WTC11 (cell line): ENCODE measurements around the gene NPY. TPM values are rescaled to one million over a fixed set of nuclear protein-coding genes. Genes with fewer than 3 reads are reported as not detected.

Experiments used
- ATAC-seq: fragments of 200-7000 bp; cut with Tn5 transposase; 2 replicates; pipeline ENCODE4 v1.10.0; 2021; ENCODE audit warnings: mild to moderate bottlenecking, moderate library complexity
- CTCF ChIA-PET: fragments of 300-600 bp; sonication (Branson Sonifier 250); formaldehyde crosslinking; loops from one replicate; lab custom pipeline; 2021; ENCODE audit warnings: antibody characterized with exemption; lab: Charles Lee
- POLR2A ChIA-PET: fragments of 350-600 bp; sonication (Branson Sonifier 250); formaldehyde crosslinking; loops from one replicate; lab custom pipeline; 2021; ENCODE audit warnings: antibody characterized with exemption; lab: Charles Lee
- DNase-seq: peaks from one replicate; pipeline ENCODE4 v3.0.0; 2021; ENCODE audit warnings: low spot score
- H3K27ac Mint-ChIP-seq: 2 replicates; pipeline ENCODE4 v1.8.0; 2021; ENCODE audit warnings: mixed read lengths
- H3K27me3 Mint-ChIP-seq: 2 replicates; pipeline ENCODE4 v1.8.0; 2021; ENCODE audit warnings: low read depth, mild to moderate bottlenecking, moderate library complexity, mixed read lengths
- H3K36me3 Mint-ChIP-seq: 2 replicates; pipeline ENCODE4 v1.8.0; 2021; ENCODE audit warnings: mixed read lengths
- H3K4me1 Mint-ChIP-seq: 2 replicates; pipeline ENCODE4 v1.8.0; 2022; ENCODE audit warnings: mixed read lengths
- H3K4me3 Mint-ChIP-seq: 2 replicates; pipeline ENCODE4 v1.8.0; 2021; ENCODE audit warnings: mild to moderate bottlenecking, moderate library complexity, mixed read lengths
- H3K9me3 Mint-ChIP-seq: 2 replicates; pipeline ENCODE4 v1.8.0; 2021; ENCODE audit warnings: mixed read lengths
- ATF6 ChIP-seq: sonication (generic); formaldehyde crosslinking; IDR thresholded peaks from 2 replicates; pipeline ENCODE4 v1.8.1; 2023; ENCODE audit warnings: mild to moderate bottlenecking, missing genetic modification reagents
- CTCF ChIP-seq: fragments of 200-600 bp; IDR thresholded peaks from 2 replicates; pipeline ENCODE4 v1.8.0; 2022; ENCODE audit warnings: antibody characterized with exemption
- ESRRA ChIP-seq: sonication (generic); formaldehyde crosslinking; IDR thresholded peaks from 2 replicates; pipeline ENCODE4 v1.8.1; 2022; ENCODE audit warnings: mild to moderate bottlenecking, missing genetic modification reagents, borderline replicate concordance
- JAZF1 ChIP-seq: fragments of 250-450 bp; sonication (Bioruptor Pico); IDR thresholded peaks from 2 replicates; pipeline ENCODE4 v1.9.0; 2021; ENCODE audit warnings: moderate library complexity, mild to moderate bottlenecking, inconsistent platforms
- KAT7 ChIP-seq: sonication (generic); formaldehyde crosslinking; IDR thresholded peaks from 2 replicates; pipeline ENCODE4 v1.8.1; 2023; ENCODE audit warnings: missing genetic modification reagents, mild to moderate bottlenecking, borderline replicate concordance
- MYBL2 ChIP-seq: sonication (generic); formaldehyde crosslinking; IDR thresholded peaks from 2 replicates; pipeline ENCODE4 v1.8.1; 2023; ENCODE audit warnings: mild to moderate bottlenecking, moderate library complexity, missing genetic modification reagents
- NFYB ChIP-seq: sonication (generic); formaldehyde crosslinking; conservative IDR thresholded peaks from 2 replicates; pipeline ENCODE4 v1.8.0; 2022; ENCODE audit warnings: low read depth, missing genetic modification reagents
- NR2C2 ChIP-seq: sonication (generic); formaldehyde crosslinking; IDR thresholded peaks from 2 replicates; pipeline ENCODE4 v1.8.0; 2022; ENCODE audit warnings: mild to moderate bottlenecking, missing genetic modification reagents
- RORB ChIP-seq: fragments of 250-450 bp; sonication (Bioruptor Pico); IDR thresholded peaks from 2 replicates; pipeline ENCODE4 v1.9.0; 2021; ENCODE audit warnings: mild to moderate bottlenecking
- SP1 ChIP-seq: sonication (generic); formaldehyde crosslinking; conservative IDR thresholded peaks from 2 replicates; pipeline ENCODE4 v1.8.1; 2022; ENCODE audit warnings: missing genetic modification reagents
- ZBTB21 ChIP-seq: sonication (generic); formaldehyde crosslinking; IDR thresholded peaks from 2 replicates; pipeline ENCODE4 v1.8.1; 2023; ENCODE audit warnings: mild to moderate bottlenecking, missing genetic modification reagents, borderline replicate concordance
- ZNF263 ChIP-seq: sonication (generic); formaldehyde crosslinking; IDR thresholded peaks from 2 replicates; pipeline ENCODE4 v1.8.1; 2022; ENCODE audit warnings: low read depth, mild to moderate bottlenecking, moderate library complexity, missing genetic modification reagents
- ZNF281 ChIP-seq: sonication (generic); formaldehyde crosslinking; IDR thresholded peaks from 2 replicates; pipeline ENCODE4 v1.8.0; 2023; ENCODE audit warnings: mild to moderate bottlenecking, missing genetic modification reagents
- ZNF317 ChIP-seq: sonication (generic); formaldehyde crosslinking; IDR thresholded peaks from 2 replicates; pipeline ENCODE4 v1.8.1; 2023; ENCODE audit warnings: low read depth, mild to moderate bottlenecking, moderate library complexity, missing genetic modification reagents, borderline replicate concordance
- ZNF512 ChIP-seq: sonication (generic); formaldehyde crosslinking; IDR thresholded peaks from 2 replicates; pipeline ENCODE4 v1.8.1; 2022; ENCODE audit warnings: missing genetic modification reagents, borderline replicate concordance
- ZNF532 ChIP-seq: fragments of 250-450 bp; sonication (Bioruptor Pico); IDR thresholded peaks from 2 replicates; pipeline ENCODE4 v1.9.0; 2021; ENCODE audit warnings: mild to moderate bottlenecking, borderline replicate concordance
- ZSCAN18 ChIP-seq: fragments of 250-450 bp; sonication (Bioruptor Pico); IDR thresholded peaks from 2 replicates; pipeline ENCODE4 v2.1.2; 2022; ENCODE audit warnings: mild to moderate bottlenecking, moderate library complexity
- total RNA-seq: library from RNA; stranded (reverse); gene quantifications from 3 replicates; pipeline ENCODE4 v1.2.3, GENCODE V29; 2021

The NPY gene
- total RNA-seq, 1 experiment from 2014 or later: 0.63 TPM

GRCh38 chr7:24316340-24316739 is 32.4 kb downstream of the NPY start:
- H3K4me3 Mint-ChIP-seq: no peak overlapping the region

GRCh38 chr7:24318326-24318725 is 34.3 kb downstream of the NPY start:
- H3K4me3 Mint-ChIP-seq: no peak overlapping the region
- H3K27me3 Mint-ChIP-seq: no peaks in the 10 kb centered on the region
- no peaks in the 10 kb centered on the region for H3K36me3 Mint-ChIP-seq
- no peaks in the 10 kb centered on the region for H3K9me3 Mint-ChIP-seq
- POLR2A ChIA-PET: interaction anchor here (0.7 to 1.1 kb wide), 5 partner anchors 74 to 530 kb away, joined by 3 to 4 read pairs (median 3); partner anchors contain the start of gene PALS2
- H3K4me1 Mint-ChIP-seq: peaks cover 49% of the 10 kb centered on the region
- H3K27ac Mint-ChIP-seq: no peak overlapping the region
- DNase-seq (peak; percentile 41), ATAC-seq (peak; percentile 95)
- CTCF ChIA-PET: interaction anchor here (0.5 to 4.1 kb wide), 51 partner anchors 10 to 406 kb away, joined by 3 to 43 read pairs (median 5); no protein-coding TSS in a partner anchor
- TF ChIP-seq ZNF281: no peak
- no peak for TF ChIP-seq ATF6 (CRISPR knock-in tag)
- 0 out of 2 replicates have a peak, but pooled peaks have one; percentile 42 for TF ChIP-seq KAT7
- no peak for TF ChIP-seq MYBL2 (CRISPR knock-in tag)
- TF ChIP-seq ZNF512 (CRISPR knock-in tag): no peak
- no peak for TF ChIP-seq ZNF532 (CRISPR knock-in tag)
- TF ChIP-seq CTCF: 0 out of 2 replicates have a peak, but pooled peaks have one; percentile 31

More at GRCh38 chr7:24316340-24316739, 32.4 kb downstream of the NPY start:
- Mint-ChIP-seq H3K9me3 (no peaks in the 10 kb centered on the region), H3K27me3 (no peaks in the 10 kb centered on the region), H3K27ac (no peak overlapping the region; the same call in 1 of the 2 replicates), H3K36me3 (no peaks in the 10 kb centered on the region), H3K4me1 (peaks cover 41% of the 10 kb centered on the region)
- DNase-seq (no peak), ATAC-seq (no peak)
- CTCF ChIA-PET: interaction anchor here (4.1 kb wide), 1 partner anchor 92 kb away, joined by 43 read pairs; no protein-coding TSS in a partner anchor
- POLR2A ChIA-PET: no interaction called here
- TF ChIP-seq RORB (CRISPR knock-in tag) (no peak), ZBTB21 (no peak), ESRRA (no peak), CTCF (no peak), ZNF263 (CRISPR knock-in tag) (no peak), NFYB (CRISPR knock-in tag) (no peak), JAZF1 (CRISPR knock-in tag) (no peak), NR2C2 (CRISPR knock-in tag) (no peak), ZNF317 (CRISPR knock-in tag) (no peak), SP1 (CRISPR knock-in tag) (no peak), ZSCAN18 (no peak)
